ENCODE results near the gene KRTAP4-7. TPM values are rescaled to one million over a fixed set of nuclear protein-coding genes. Genes with fewer than 3 reads are reported as not detected.
A peak's percentile ranks its signal among the peaks of the same experiment; 100 is the strongest.

Gene KRTAP4-7
- polyA plus RNA-seq, 2 of the 4 experiments (the other 2 are of a cell fraction): not detected

- FAIRE-seq (peak; percentile 78), DNase-seq (ENCODE audit: low read depth in 1 of 2, low spot score in 1 of 2) (peak in 1 of 2 experiments; percentile 19), ATAC-seq (no peak; a peak in 1 of 6 replicates)
- ChIA-PET CTCF (interaction anchor here (1.4 kb wide), 1 partner anchor 9 kb away, joined by 3 read pairs; no protein-coding TSS in a partner anchor), POLR2A (no interaction called here)
- peak overlapping the region; percentile 4; the same call in 2 of the 3 replicates for H3K4me2 ChIP-seq
- TF ChIP-seq NPAS2 (CRISPR knock-in tag; IDR thresholded peaks at IDR 0.05; ENCODE audit: borderline replicate concordance) (no peak), USF2 (IDR thresholded peaks at IDR 0.05) (no peak), REST (IDR thresholded peaks at IDR 0.05) (no peak), ZC3H11A (IDR thresholded peaks at IDR 0.05) (no peak), PBX3 (IDR thresholded peaks at IDR 0.05) (no peak), CHD2 (IDR thresholded peaks at IDR 0.05; ENCODE audit: low read length, partially characterized antibody) (no peak), KDM1A (IDR thresholded peaks at IDR 0.05; ENCODE audit: low read depth) (no peak), HOXB13 (CRISPR knock-in tag; IDR thresholded peaks at IDR 0.05; ENCODE audit: low read depth) (no peak), CHD4 (IDR thresholded peaks at IDR 0.05; ENCODE audit: borderline replicate concordance) (no peak), ELK1 (IDR thresholded peaks at IDR 0.05; ENCODE audit: low read depth, low read length) (no peak), CEBPB (IDR thresholded peaks at IDR 0.05) (no peak), CBX8 (IDR thresholded peaks at IDR 0.05) (no peak), SREBF2 (IDR thresholded peaks at IDR 0.05) (no peak), CBX2 (IDR thresholded peaks at IDR 0.05; ENCODE audit: borderline replicate concordance, low read depth) (no peak), PHF8 (IDR thresholded peaks at IDR 0.05; ENCODE audit: borderline replicate concordance, low read depth) (no peak), POLR2A (IDR thresholded peaks at IDR 0.05; ENCODE audit: low read length) (no peak)
- H3K9me3 ChIP-seq: no peaks in the 10 kb centered on the region
- peaks cover 10% of the 10 kb centered on the region; the same call in 1 of the 3 replicates for H3K4me1 ChIP-seq
- no peak overlapping the region for H3K27ac ChIP-seq
- H3K4me3 ChIP-seq: no peak overlapping the region
- 8% methylated on average over 2 of the region's 2 CpGs for WGBS (ENCODE audit: missing lambda C conversion rate)
Observed at GRCh38 chr17:41049110-41049509, 34.8 kb upstream of the KRTAP4-7 start.

GRCh38 chr17:41052566-41052965, 31.4 kb upstream of the KRTAP4-7 start:
- ChIA-PET CTCF (interaction anchor here (1.2 kb wide), 1 partner anchor 13 kb away, joined by 3 read pairs; no protein-coding TSS in a partner anchor), POLR2A (no interaction called here)
- H3K4me1 ChIP-seq: peaks cover 10% of the 10 kb centered on the region; the same call in 1 of the 3 replicates
- peak; percentile 68 for FAIRE-seq
- no peak overlapping the region for H3K4me3 ChIP-seq
- no peak overlapping the region for H3K4me2 ChIP-seq
- TF ChIP-seq TP53 (CRISPR knock-in tag; IDR thresholded peaks at IDR 0.05) (no peak), JUNB (IDR thresholded peaks at IDR 0.05) (no peak), FOXS1 (CRISPR knock-in tag; IDR thresholded peaks at IDR 0.05) (no peak), USF2 (IDR thresholded peaks at IDR 0.05) (no peak), TFCP2L1 (CRISPR knock-in tag; IDR thresholded peaks at IDR 0.05) (no peak), POLR2AphosphoS2 (conservative IDR thresholded peaks at IDR 0.05; ENCODE audit: low read length) (no peak), BHLHE40 (IDR thresholded peaks at IDR 0.05; ENCODE audit: low read depth, low read length) (no peak), KDM5A (IDR thresholded peaks at IDR 0.05) (no peak), POLR2A (IDR thresholded peaks at IDR 0.05; ENCODE audit: low read length) (no peak)
- H3K27ac ChIP-seq: no peak overlapping the region
- ATAC-seq: no peak
- H3K9me3 ChIP-seq: no peaks in the 10 kb centered on the region
- DNase-seq (ENCODE audit: low read depth in 1 of 2, low spot score in 1 of 2): no peak
